ENCODE results near the gene AFF3.

DNA sequence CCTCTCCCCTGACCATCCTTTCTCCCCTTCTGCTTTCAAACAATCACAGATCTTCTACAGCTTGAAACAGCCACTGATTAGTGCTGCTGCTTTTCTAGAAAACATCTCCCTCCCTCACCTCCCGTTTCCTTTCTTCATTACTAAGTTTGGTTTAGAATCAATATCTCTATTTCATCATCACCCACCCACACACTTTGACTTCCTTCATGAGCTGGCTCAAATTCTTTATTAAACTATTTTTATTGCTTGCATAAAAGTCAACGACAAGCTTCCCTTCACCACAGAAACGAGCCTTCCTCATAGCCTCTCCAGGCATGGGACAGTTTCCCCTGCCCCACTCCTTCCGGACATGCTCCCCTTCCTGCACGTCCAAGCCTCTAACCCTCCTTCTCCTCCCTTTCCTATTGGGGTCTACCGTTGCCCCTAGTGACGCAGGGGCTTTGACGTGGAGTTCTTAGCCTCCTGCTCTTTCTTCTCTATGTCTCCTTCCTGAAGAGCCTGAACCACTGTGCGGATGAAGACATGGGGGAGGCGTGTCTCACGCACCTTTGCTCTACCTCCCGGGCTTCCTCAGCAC is 172.0 kb downstream of the AFF3 start:
- no peak for TF ChIP-seq BHLHE40 (IDR thresholded peaks at IDR 0.05; ENCODE audit: low read depth, low read length)
- TF ChIP-seq, protein P1, sequence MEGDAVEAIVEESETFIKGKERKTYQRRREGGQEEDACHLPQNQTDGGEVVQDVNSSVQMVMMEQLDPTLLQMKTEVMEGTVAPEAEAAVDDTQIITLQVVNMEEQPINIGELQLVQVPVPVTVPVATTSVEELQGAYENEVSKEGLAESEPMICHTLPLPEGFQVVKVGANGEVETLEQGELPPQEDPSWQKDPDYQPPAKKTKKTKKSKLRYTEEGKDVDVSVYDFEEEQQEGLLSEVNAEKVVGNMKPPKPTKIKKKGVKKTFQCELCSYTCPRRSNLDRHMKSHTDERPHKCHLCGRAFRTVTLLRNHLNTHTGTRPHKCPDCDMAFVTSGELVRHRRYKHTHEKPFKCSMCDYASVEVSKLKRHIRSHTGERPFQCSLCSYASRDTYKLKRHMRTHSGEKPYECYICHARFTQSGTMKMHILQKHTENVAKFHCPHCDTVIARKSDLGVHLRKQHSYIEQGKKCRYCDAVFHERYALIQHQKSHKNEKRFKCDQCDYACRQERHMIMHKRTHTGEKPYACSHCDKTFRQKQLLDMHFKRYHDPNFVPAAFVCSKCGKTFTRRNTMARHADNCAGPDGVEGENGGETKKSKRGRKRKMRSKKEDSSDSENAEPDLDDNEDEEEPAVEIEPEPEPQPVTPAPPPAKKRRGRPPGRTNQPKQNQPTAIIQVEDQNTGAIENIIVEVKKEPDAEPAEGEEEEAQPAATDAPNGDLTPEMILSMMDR (conservative IDR thresholded peaks at IDR 0.05; ENCODE audit: low read depth, low read length) = no peak
- no peak for TF ChIP-seq RAD21 (IDR thresholded peaks at IDR 0.05; ENCODE audit: low read length)
- no peak for TF ChIP-seq RCOR1 (IDR thresholded peaks at IDR 0.05; ENCODE audit: insufficient replicate concordance, low read length)
- TF ChIP-seq NFE2L2 (IDR thresholded peaks at IDR 0.05; ENCODE audit: low read depth, low read length) = no peak
- no peak for TF ChIP-seq POLR2A (IDR thresholded peaks at IDR 0.05; ENCODE audit: low read depth, low read length)
- TF ChIP-seq MAZ (IDR thresholded peaks at IDR 0.05; ENCODE audit: borderline replicate concordance, low read depth, low read length) = no peak
- TF ChIP-seq MAFK (IDR thresholded peaks at IDR 0.05; ENCODE audit: low read depth, low read length) = no peak
- TF ChIP-seq CEBPB (IDR thresholded peaks at IDR 0.05; ENCODE audit: low read depth, low read length) = peak; percentile 79

Measured in IMR-90 (cell line).